Activated gamma-delta T cell treated with anti-CD3 and anti-CD28 coated beads, Interleukin-2, amount 50 U/mL, for 16 hours (primary cell): ENCODE results near the gene SYNPO.

Experiments used
- DNase-seq: peaks from one replicate; pipeline ENCODE4 v3.0.0-alpha.2; 2020; ENCODE audit warnings: low read depth

The SYNPO gene

GRCh38 chr5:150640311-150641005 is at the start of gene SYNPO:
TSS of gene SYNPO (plus strand) at chr5:150640660. CDS start at chr5:150648276, 7,616 bp downstream.
- DNase-seq = no peak

GRCh38 chr5:150590979-150591695 is 49.3 kb upstream of the SYNPO start:
- DNase-seq = no peak

- DNase-seq = no peak
Measured at GRCh38 chr5:150593593-150593992, 46.9 kb upstream of the SYNPO start.

GRCh38 chr5:150593996-150594395 is 46.5 kb upstream of the SYNPO start:
- DNase-seq = no peak

- no peak for DNase-seq
Measured at GRCh38 chr5:150595466-150596031, 44.9 kb upstream of the SYNPO start.

- DNase-seq = no peak
Measured at GRCh38 chr5:150596313-150596712, 44.1 kb upstream of the SYNPO start.

- no peak for DNase-seq
Measured at GRCh38 chr5:150596826-150597225, 43.6 kb upstream of the SYNPO start.

- no peak for DNase-seq
Measured at GRCh38 chr5:150598006-150598405, 42.5 kb upstream of the SYNPO start.

GRCh38 chr5:150598821-150599273 is 41.6 kb upstream of the SYNPO start:
- DNase-seq = no peak

- no peak for DNase-seq
Measured at GRCh38 chr5:150599281-150599680, 41.2 kb upstream of the SYNPO start.

GRCh38 chr5:150599917-150600511 is 40.4 kb upstream of the SYNPO start:
- DNase-seq = no peak

- DNase-seq = no peak
Measured at GRCh38 chr5:150600616-150601490, 39.6 kb upstream of the SYNPO start.

GRCh38 chr5:150601491-150602345 is 38.7 kb upstream of the SYNPO start:
- DNase-seq = no peak

- DNase-seq = no peak
Measured at GRCh38 chr5:150603052-150603451, 37.4 kb upstream of the SYNPO start.

- DNase-seq = no peak
Measured at GRCh38 chr5:150603491-150603890, 37.0 kb upstream of the SYNPO start.

GRCh38 chr5:150604010-150604409 is 36.5 kb upstream of the SYNPO start:
- no peak for DNase-seq

- no peak for DNase-seq
Measured at GRCh38 chr5:150604894-150605440, 35.5 kb upstream of the SYNPO start.

GRCh38 chr5:150605546-150605945 is 34.9 kb upstream of the SYNPO start:
- DNase-seq = no peak

- no peak for DNase-seq
Measured at GRCh38 chr5:150606476-150606875, 34.0 kb upstream of the SYNPO start.

GRCh38 chr5:150607105-150607504 is 33.4 kb upstream of the SYNPO start:
- no peak for DNase-seq

GRCh38 chr5:150607991-150608390 is 32.5 kb upstream of the SYNPO start:
- no peak for DNase-seq
